HEK293 (cell line): ENCODE data around the gene TREM2.

Experiments
- ATF2 ChIP-seq: fragments of 450-650 bp; formaldehyde crosslinking; IDR thresholded peaks from 2 replicates; pipeline ENCODE4 v1.5.1; 2016; ENCODE audit warnings: missing biosample characterization, missing genetic modification characterization, low read depth
- CTCF ChIP-seq: fragments of 450-650 bp; formaldehyde crosslinking; IDR thresholded peaks from 2 replicates; pipeline ENCODE4 v1.5.1; 2016; ENCODE audit warnings: missing biosample characterization, missing genetic modification characterization
- MZF1 ChIP-seq: fragments of 450-650 bp; formaldehyde crosslinking; IDR thresholded peaks from 2 replicates; pipeline ENCODE4 v1.5.1; 2017; ENCODE audit warnings: missing biosample characterization, missing genetic modification characterization, borderline replicate concordance
- REPIN1 ChIP-seq: fragments of 450-650 bp; formaldehyde crosslinking; IDR thresholded peaks from 2 replicates; pipeline ENCODE4 v1.5.1; 2017; ENCODE audit warnings: missing biosample characterization, missing genetic modification characterization, low read depth
- SP3 ChIP-seq: fragments of 450-650 bp; formaldehyde crosslinking; IDR thresholded peaks from 2 replicates; pipeline ENCODE4 v1.5.1; 2016; ENCODE audit warnings: missing biosample characterization, missing genetic modification characterization
- ZNF24 ChIP-seq: fragments of 450-650 bp; formaldehyde crosslinking; IDR thresholded peaks from 2 replicates; pipeline ENCODE4 v1.5.1; 2016; ENCODE audit warnings: missing biosample characterization, missing genetic modification characterization
- ZNF324 ChIP-seq: fragments of 450-650 bp; formaldehyde crosslinking; IDR thresholded peaks from 2 replicates; pipeline ENCODE4 v1.5.1; 2016; ENCODE audit warnings: missing biosample characterization, missing genetic modification characterization
- ZNF639 ChIP-seq: fragments of 450-650 bp; formaldehyde crosslinking; IDR thresholded peaks from 2 replicates; pipeline ENCODE4 v1.5.1; 2016; ENCODE audit warnings: missing biosample characterization, missing genetic modification characterization

GRCh38 chr6:41111017-41111416 lies 51.9 kb downstream of the TREM2 start:
- TF ChIP-seq CTCF (tag by site-specific recombination) (no peak), ZNF24 (tag by site-specific recombination) (no peak), MZF1 (tag by site-specific recombination) (no peak), ZNF324 (no peak), ZNF639 (no peak), REPIN1 (tag by site-specific recombination) (no peak), ATF2 (tag by site-specific recombination) (no peak), SP3 (tag by site-specific recombination) (no peak)
